Panc1 (cell line): ENCODE results near the gene BABAM2.

Experiments
- CTCF ChIP-seq: fragments of 450-650 bp; IDR thresholded peaks from 2 replicates; pipeline ENCODE4 v1.5.1; 2017; ENCODE audit warnings: mild to moderate bottlenecking
- POLR2AphosphoS5 ChIP-seq: IDR thresholded peaks from 2 replicates; pipeline ENCODE4 v1.6.1; 2012; ENCODE audit warnings: mild to moderate bottlenecking, low read depth, low read length, moderate library complexity
- REST ChIP-seq, 2 experiments: IDR thresholded peaks; 2 replicates each; pipeline ENCODE4 v1.6.1; 2011 to 2012; ENCODE audit warnings: low read depth in 2 of 2, control low read depth in 1 of 2, low read length in 1 of 2, mild to moderate bottlenecking in 1 of 2, moderate library complexity in 1 of 2; ENCODE audit not compliant: insufficient read depth in 1 of 2
- SIN3A ChIP-seq: IDR thresholded peaks from 2 replicates; pipeline ENCODE4 v1.6.1; 2012; ENCODE audit warnings: low read depth, mild to moderate bottlenecking, low read length, moderate library complexity, borderline replicate concordance; ENCODE audit not compliant: insufficient read depth

GRCh38 chr2:28046921-28047320 lies 156.4 kb downstream of the BABAM2 start:
- TF ChIP-seq CTCF = no peak
- TF ChIP-seq REST (IDR thresholded peaks at IDR 0.05; ENCODE audit: insufficient read depth in 1 of 2, low read depth in 2 of 2, low read length in 1 of 2) = no peak
- TF ChIP-seq POLR2AphosphoS5 = no peak
- no peak for TF ChIP-seq SIN3A
